K562 (cell line): ENCODE data around the gene CCNY. TPM values are rescaled to one million over a fixed set of nuclear protein-coding genes. Genes with fewer than 3 reads are reported as not detected.
A peak's percentile ranks its signal among the peaks of the same experiment; 100 is the strongest.

ENCODE experiments used
- GATAD2A ChIP-seq: fragments of 450-650 bp; IDR thresholded peaks from 2 replicates; pipeline ENCODE4 v1.6.1; 2017
- HDAC2 ChIP-seq: fragments of 450-650 bp; IDR thresholded peaks from 2 replicates; pipeline ENCODE4 v1.6.1; 2016; ENCODE audit warnings: mild to moderate bottlenecking
- NBN ChIP-seq: fragments of 450-650 bp; IDR thresholded peaks from 2 replicates; pipeline ENCODE4 v1.6.1; 2016; ENCODE audit warnings: low read depth, mild to moderate bottlenecking
- NCOA4 ChIP-seq: fragments of 450-650 bp; IDR thresholded peaks from 2 replicates; pipeline ENCODE4 v1.6.1; 2018; ENCODE audit warnings: mild to moderate bottlenecking; ENCODE audit not compliant: partially characterized antibody
- NFXL1 ChIP-seq: fragments of 450-650 bp; formaldehyde crosslinking; IDR thresholded peaks from 2 replicates; pipeline ENCODE4 v1.4.0; 2021; ENCODE audit warnings: mild to moderate bottlenecking
- PCBP1 ChIP-seq: fragments of 200-400 bp; formaldehyde crosslinking; IDR thresholded peaks from 2 replicates; pipeline ENCODE4 v1.6.1; 2018; ENCODE audit warnings: mild to moderate bottlenecking, low read depth, low read length; ENCODE audit not compliant: poor library complexity, severe bottlenecking
- SIN3A ChIP-seq, 2 experiments: fragments of 150-350 bp in 1 of 2; IDR thresholded peaks; 2 replicates each; pipeline ENCODE4 v1.6.1; 2011 to 2016; ENCODE audit warnings: borderline replicate concordance in 2 of 2, low read depth in 2 of 2, low read length in 2 of 2, mild to moderate bottlenecking in 2 of 2, moderate library complexity in 2 of 2; ENCODE audit not compliant: control insufficient read depth in 1 of 2
- SNRNP70 ChIP-seq: fragments of 200-400 bp; formaldehyde crosslinking; optimal IDR thresholded peaks from 2 replicates; pipeline ENCODE3; 2017; ENCODE audit warnings: low read depth, low read length
- TAF7 ChIP-seq: fragments of 450-650 bp; IDR thresholded peaks from 2 replicates; pipeline ENCODE4 v1.6.1; 2016; ENCODE audit warnings: missing genetic modification characterization, missing compliant biosample characterization
- TCF3 ChIP-seq: sonication (generic); formaldehyde crosslinking; IDR thresholded peaks from 2 replicates; pipeline ENCODE4 v1.4.0; 2020; ENCODE audit warnings: mild to moderate bottlenecking, missing genetic modification reagents
- TCF7L2 ChIP-seq: fragments of 150-350 bp; IDR thresholded peaks from 2 replicates; pipeline ENCODE4 v1.6.1; 2016; ENCODE audit warnings: low read depth, mild to moderate bottlenecking, low read length, moderate library complexity
- ZKSCAN3 ChIP-seq: fragments of 250-450 bp; sonication (Bioruptor Pico); IDR thresholded peaks from 2 replicates; pipeline ENCODE4 v1.4.0; 2020
- ZNF57 ChIP-seq: fragments of 450-650 bp; formaldehyde crosslinking; IDR thresholded peaks from 2 replicates; pipeline ENCODE4 v1.4.0; 2020; ENCODE audit warnings: mild to moderate bottlenecking, moderate library complexity
- ZSCAN32 ChIP-seq: fragments of 450-650 bp; formaldehyde crosslinking; IDR thresholded peaks from 2 replicates; pipeline ENCODE4 v1.4.0; 2020; ENCODE audit warnings: mild to moderate bottlenecking, moderate library complexity
- polyA plus RNA-seq, 8 experiments: library from polyadenylated mRNA; depleted of rRNA in 4 of 8; stranded (reverse) in 5 of 8; unstranded in 3 of 8; fragments of >200 nt; fragmentation: Nextera tagmentation in 2 of 8; fragmentation: Illumina TruSeq in 1 of 8; extraction: Ambion mirVana in 2 of 8; extraction: Trizol in 1 of 8; gene quantifications; 2 replicates each; pipeline versions ENCODE4 v1.2.1 to v1.2.3, GENCODE V29; 2011 to 2014; ENCODE audit warnings: inconsistent platforms in 1 of 8, missing spikeins in 1 of 8
- total RNA-seq, 7 experiments: library from RNA; depleted of rRNA in 6 of 7; stranded (reverse); fragments of >200 nt in 6 of 7; fragmentation: Illumina TruSeq in 2 of 7; extraction: Trizol in 2 of 7; gene quantifications; 2 replicates each; pipeline versions ENCODE4 v1.2.1 to v1.2.3, GENCODE V29; 2011 to 2021; ENCODE audit warnings: low replicate concordance in 1 of 7
- TF ChIP-seq, protein P1 (sequence below): fragments of 250-450 bp; sonication (Bioruptor Pico); IDR thresholded peaks from 2 replicates; pipeline ENCODE4 v1.5.0; 2021
- TF ChIP-seq, protein P2 (sequence below): sonication (generic); formaldehyde crosslinking; IDR thresholded peaks from 2 replicates; pipeline ENCODE4 v1.8.1; 2023; ENCODE audit warnings: mild to moderate bottlenecking, missing genetic modification reagents
- TF ChIP-seq, protein P3 (sequence below), 2 experiments: fragments of 200-800 bp in 1 of 2; sonication (Bioruptor generic) in 1 of 2; sonication (generic) in 1 of 2; formaldehyde crosslinking in 1 of 2; IDR thresholded peaks in 1 of 2; conservative IDR thresholded peaks in 1 of 2; 2 replicates each; pipeline versions ENCODE4 v1.5.0 to v1.6.1; 2016 to 2020; ENCODE audit warnings: missing compliant biosample characterization in 1 of 2, missing genetic modification characterization in 1 of 2, missing genetic modification reagents in 1 of 2
- TF ChIP-seq, protein P4 (sequence below): fragments of 250-450 bp; sonication (Bioruptor Pico); IDR thresholded peaks from 2 replicates; pipeline ENCODE4 v1.4.0; 2020; ENCODE audit warnings: mild to moderate bottlenecking, moderate library complexity
- TF ChIP-seq, protein P5 (sequence below): fragments of 250-450 bp; sonication (Bioruptor Pico); IDR thresholded peaks from 2 replicates; pipeline ENCODE4 v1.6.1; 2021; ENCODE audit warnings: mild to moderate bottlenecking

Gene CCNY
- total and polyA plus RNA-seq, 9 of the 15 experiments (the other 6 are each of a cell fraction or from before 2014, with no cell fraction given): 8.4 to 109 (median 38.6) TPM

DNA sequence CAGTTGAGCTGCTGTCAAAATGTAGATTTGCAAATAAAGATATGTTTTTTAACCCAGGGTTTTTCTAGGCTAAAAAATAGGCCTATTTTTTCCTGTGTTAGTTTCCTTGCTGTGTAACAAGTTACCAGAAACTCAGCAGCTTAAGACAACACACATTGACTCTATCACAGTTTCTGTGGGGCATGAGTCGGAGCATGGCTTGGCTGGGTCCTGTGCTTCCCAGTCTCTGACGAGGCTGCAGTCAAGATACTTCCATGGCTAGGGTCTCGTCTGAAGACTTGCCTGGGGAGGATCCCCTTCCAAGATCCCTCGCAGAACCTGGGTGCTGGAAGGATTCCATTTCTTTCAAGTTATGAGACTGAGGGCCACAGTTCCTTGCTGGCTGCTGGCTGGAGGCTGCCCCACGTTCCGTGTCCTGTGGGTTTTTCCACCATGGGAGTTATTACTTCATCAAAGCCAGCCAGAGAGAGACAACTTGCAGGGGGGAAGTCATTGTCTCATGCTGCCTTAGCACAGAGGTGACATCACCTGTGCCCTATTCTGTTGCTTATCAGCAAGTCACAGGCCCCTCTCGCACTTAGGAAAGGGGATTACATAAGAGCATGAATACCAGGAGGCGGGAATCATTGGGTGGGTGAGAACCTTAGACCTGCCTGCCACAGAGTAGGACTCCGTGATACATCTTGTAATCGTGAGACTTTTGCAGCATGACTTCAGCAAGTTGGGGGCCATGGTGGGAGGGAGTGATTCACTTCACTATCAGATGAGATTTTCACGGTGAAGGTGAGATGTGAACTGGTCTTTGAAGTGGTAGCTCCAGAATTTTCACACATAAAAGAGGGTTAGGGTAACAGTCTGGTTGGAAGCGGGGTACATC lies 77.9 kb downstream of the CCNY start (continued):
- TF ChIP-seq NFXL1 (CRISPR knock-in tag) (no peak), TCF7L2 (no peak), NBN (peak; percentile 65), PCBP1 (no peak), HDAC2 (peak; percentile 80; the same call in 1 of the 2 replicates), SNRNP70 (no peak), SIN3A (IDR thresholded peaks at IDR 0.05; ENCODE audit: borderline replicate concordance in 2 of 2, control insufficient read depth in 1 of 2, low read depth in 2 of 2, low read length in 2 of 2) (no peak), ZNF57 (CRISPR knock-in tag) (no peak), TAF7 (no peak), TCF3 (CRISPR knock-in tag) (peak; percentile 93), NCOA4 (no peak), ZSCAN32 (CRISPR knock-in tag) (no peak), ZKSCAN3 (CRISPR knock-in tag) (no peak), GATAD2A (0 out of 2 replicates have a peak, but pooled peaks have one; percentile 70)
- TF ChIP-seq, protein P1, sequence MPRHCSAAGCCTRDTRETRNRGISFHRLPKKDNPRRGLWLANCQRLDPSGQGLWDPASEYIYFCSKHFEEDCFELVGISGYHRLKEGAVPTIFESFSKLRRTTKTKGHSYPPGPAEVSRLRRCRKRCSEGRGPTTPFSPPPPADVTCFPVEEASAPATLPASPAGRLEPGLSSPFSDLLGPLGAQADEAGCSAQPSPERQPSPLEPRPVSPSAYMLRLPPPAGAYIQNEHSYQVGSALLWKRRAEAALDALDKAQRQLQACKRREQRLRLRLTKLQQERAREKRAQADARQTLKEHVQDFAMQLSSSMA (CRISPR knock-in tag): no peak
- TF ChIP-seq, protein P2, sequence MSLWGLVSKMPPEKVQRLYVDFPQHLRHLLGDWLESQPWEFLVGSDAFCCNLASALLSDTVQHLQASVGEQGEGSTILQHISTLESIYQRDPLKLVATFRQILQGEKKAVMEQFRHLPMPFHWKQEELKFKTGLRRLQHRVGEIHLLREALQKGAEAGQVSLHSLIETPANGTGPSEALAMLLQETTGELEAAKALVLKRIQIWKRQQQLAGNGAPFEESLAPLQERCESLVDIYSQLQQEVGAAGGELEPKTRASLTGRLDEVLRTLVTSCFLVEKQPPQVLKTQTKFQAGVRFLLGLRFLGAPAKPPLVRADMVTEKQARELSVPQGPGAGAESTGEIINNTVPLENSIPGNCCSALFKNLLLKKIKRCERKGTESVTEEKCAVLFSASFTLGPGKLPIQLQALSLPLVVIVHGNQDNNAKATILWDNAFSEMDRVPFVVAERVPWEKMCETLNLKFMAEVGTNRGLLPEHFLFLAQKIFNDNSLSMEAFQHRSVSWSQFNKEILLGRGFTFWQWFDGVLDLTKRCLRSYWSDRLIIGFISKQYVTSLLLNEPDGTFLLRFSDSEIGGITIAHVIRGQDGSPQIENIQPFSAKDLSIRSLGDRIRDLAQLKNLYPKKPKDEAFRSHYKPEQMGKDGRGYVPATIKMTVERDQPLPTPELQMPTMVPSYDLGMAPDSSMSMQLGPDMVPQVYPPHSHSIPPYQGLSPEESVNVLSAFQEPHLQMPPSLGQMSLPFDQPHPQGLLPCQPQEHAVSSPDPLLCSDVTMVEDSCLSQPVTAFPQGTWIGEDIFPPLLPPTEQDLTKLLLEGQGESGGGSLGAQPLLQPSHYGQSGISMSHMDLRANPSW (CRISPR knock-in tag): 0 out of 2 replicates have a peak, but pooled peaks have one; percentile 43
- TF ChIP-seq, protein P3, sequence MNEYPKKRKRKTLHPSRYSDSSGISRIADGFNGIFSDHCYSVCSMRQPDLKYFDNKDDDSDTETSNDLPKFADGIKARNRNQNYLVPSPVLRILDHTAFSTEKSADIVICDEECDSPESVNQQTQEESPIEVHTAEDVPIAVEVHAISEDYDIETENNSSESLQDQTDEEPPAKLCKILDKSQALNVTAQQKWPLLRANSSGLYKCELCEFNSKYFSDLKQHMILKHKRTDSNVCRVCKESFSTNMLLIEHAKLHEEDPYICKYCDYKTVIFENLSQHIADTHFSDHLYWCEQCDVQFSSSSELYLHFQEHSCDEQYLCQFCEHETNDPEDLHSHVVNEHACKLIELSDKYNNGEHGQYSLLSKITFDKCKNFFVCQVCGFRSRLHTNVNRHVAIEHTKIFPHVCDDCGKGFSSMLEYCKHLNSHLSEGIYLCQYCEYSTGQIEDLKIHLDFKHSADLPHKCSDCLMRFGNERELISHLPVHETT (CRISPR knock-in tag; conservative IDR thresholded peaks at IDR 0.05 in 1 of 2, IDR thresholded peaks at IDR 0.05 in 1 of 2): no peak
- TF ChIP-seq, protein P4, sequence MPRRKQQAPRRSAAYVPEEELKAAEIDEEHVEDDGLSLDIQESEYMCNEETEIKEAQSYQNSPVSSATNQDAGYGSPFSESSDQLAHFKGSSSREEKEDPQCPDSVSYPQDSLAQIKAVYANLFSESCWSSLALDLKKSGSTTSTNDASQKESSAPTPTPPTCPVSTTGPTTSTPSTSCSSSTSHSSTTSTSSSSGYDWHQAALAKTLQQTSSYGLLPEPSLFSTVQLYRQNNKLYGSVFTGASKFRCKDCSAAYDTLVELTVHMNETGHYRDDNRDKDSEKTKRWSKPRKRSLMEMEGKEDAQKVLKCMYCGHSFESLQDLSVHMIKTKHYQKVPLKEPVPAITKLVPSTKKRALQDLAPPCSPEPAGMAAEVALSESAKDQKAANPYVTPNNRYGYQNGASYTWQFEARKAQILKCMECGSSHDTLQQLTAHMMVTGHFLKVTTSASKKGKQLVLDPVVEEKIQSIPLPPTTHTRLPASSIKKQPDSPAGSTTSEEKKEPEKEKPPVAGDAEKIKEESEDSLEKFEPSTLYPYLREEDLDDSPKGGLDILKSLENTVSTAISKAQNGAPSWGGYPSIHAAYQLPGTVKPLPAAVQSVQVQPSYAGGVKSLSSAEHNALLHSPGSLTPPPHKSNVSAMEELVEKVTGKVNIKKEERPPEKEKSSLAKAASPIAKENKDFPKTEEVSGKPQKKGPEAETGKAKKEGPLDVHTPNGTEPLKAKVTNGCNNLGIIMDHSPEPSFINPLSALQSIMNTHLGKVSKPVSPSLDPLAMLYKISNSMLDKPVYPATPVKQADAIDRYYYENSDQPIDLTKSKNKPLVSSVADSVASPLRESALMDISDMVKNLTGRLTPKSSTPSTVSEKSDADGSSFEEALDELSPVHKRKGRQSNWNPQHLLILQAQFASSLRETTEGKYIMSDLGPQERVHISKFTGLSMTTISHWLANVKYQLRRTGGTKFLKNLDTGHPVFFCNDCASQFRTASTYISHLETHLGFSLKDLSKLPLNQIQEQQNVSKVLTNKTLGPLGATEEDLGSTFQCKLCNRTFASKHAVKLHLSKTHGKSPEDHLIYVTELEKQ: no peak
- TF ChIP-seq, protein P5, sequence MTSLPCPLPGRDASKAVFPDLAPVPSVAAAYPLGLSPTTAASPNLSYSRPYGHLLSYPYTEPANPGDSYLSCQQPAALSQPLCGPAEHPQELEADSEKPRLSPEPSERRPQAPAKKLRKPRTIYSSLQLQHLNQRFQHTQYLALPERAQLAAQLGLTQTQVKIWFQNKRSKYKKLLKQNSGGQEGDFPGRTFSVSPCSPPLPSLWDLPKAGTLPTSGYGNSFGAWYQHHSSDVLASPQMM (CRISPR knock-in tag): no peak
